Liver (tissue), 3 donors: ENCODE results near the gene ING5.

Source experiments
- GABPA ChIP-seq, 2 donors: IDR thresholded peaks in 1 of 2; conservative IDR thresholded peaks in 1 of 2; 2 replicates each; pipeline ENCODE4 v1.6.1; 2016; ENCODE audit warnings: antibody characterized with exemption in 2 of 2, mild to moderate bottlenecking in 1 of 2, moderate library complexity in 1 of 2
- JUND ChIP-seq, 2 donors: IDR thresholded peaks; 2 replicates each; pipeline ENCODE4 v1.6.1; 2016; ENCODE audit warnings: antibody characterized with exemption in 2 of 2
- MAX ChIP-seq: IDR thresholded peaks from 2 replicates; pipeline ENCODE4 v1.6.1; 2016; ENCODE audit warnings: antibody characterized with exemption
- RAD21 ChIP-seq, 2 donors: IDR thresholded peaks; 2 replicates each; pipeline ENCODE4 v1.6.1; 2016; ENCODE audit warnings: antibody characterized with exemption in 2 of 2, mild to moderate bottlenecking in 2 of 2
- TAF1 ChIP-seq: conservative IDR thresholded peaks from 2 replicates; pipeline ENCODE4 v1.6.1; 2016; ENCODE audit warnings: antibody characterized with exemption, mild to moderate bottlenecking
- TF ChIP-seq, protein P1 (sequence below): fragments of 150-350 bp; IDR thresholded peaks from 2 replicates; pipeline ENCODE4 v1.5.1; 2017; ENCODE audit warnings: improper control_type of control experiment, low read depth, low read length; ENCODE audit not compliant: missing input control
- donor health status: healthy.
- donor health status: healthy.

DNA sequence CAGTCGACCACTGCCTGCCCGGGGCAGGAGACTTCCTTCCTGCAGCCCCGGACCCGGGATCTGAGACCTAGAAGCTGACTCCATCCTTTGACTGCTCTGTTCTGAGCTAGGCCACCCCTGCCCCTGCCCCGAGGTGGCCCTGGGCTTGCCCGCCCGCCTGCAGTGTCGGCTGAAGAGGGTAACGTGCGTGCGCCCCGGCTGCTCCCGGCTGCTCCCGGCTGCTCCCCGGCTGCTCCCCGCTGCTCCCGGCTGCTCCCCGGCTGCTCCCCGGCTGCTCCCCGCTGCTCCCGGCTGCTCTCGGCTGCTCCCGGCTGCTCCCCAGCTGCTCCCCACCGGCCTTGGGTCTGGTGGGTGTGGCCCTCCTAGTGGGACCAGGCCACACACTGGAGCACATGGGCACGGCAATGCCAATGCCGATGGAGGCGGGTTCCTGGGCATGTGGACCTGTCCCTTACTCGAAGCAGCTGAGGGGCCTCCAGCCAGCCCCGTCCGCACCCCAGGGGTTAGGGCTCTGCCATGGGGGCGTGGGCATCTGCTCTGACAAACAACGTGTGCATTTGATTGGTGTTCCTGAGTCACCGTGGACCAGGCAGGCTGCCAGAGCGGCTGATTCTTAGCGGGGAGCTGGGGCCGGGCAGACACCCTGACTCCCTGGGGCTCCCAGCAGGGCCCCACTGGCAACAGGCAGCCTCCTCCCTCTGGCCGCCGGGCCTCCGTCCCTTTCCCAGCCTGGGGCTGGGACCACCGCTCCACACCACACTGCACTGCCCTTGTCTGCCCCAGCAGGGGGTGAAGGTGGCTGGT is 72.8 kb downstream of the ING5 start:
- TF ChIP-seq, protein P1, sequence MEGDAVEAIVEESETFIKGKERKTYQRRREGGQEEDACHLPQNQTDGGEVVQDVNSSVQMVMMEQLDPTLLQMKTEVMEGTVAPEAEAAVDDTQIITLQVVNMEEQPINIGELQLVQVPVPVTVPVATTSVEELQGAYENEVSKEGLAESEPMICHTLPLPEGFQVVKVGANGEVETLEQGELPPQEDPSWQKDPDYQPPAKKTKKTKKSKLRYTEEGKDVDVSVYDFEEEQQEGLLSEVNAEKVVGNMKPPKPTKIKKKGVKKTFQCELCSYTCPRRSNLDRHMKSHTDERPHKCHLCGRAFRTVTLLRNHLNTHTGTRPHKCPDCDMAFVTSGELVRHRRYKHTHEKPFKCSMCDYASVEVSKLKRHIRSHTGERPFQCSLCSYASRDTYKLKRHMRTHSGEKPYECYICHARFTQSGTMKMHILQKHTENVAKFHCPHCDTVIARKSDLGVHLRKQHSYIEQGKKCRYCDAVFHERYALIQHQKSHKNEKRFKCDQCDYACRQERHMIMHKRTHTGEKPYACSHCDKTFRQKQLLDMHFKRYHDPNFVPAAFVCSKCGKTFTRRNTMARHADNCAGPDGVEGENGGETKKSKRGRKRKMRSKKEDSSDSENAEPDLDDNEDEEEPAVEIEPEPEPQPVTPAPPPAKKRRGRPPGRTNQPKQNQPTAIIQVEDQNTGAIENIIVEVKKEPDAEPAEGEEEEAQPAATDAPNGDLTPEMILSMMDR, result no peak
- no peak for TF ChIP-seq JUND (IDR thresholded peaks at IDR 0.05)
- no peak for TF ChIP-seq GABPA (IDR thresholded peaks at IDR 0.05 in 1 of 2, conservative IDR thresholded peaks at IDR 0.05 in 1 of 2)
- TF ChIP-seq RAD21 (IDR thresholded peaks at IDR 0.05), result no peak
- no peak for TF ChIP-seq TAF1
- TF ChIP-seq MAX, result no peak
